Ishikawa (cell line): ENCODE data around the gene OR7D2.

Source experiments
- CEBPB ChIP-seq: IDR thresholded peaks from 2 replicates; pipeline ENCODE4 v1.6.1; 2012
- EGR1 ChIP-seq: IDR thresholded peaks from 2 replicates; pipeline ENCODE4 v1.6.1; 2012
- EP300 ChIP-seq: IDR thresholded peaks from 2 replicates; pipeline ENCODE4 v1.6.1; 2012; ENCODE audit warnings: borderline replicate concordance
- FOXM1 ChIP-seq: IDR thresholded peaks from 2 replicates; pipeline ENCODE4 v1.6.1; 2012; ENCODE audit warnings: low read depth, borderline replicate concordance
- NFIC ChIP-seq: IDR thresholded peaks from 2 replicates; pipeline ENCODE4 v1.6.1; 2012
- RAD21 ChIP-seq: IDR thresholded peaks from 2 replicates; pipeline ENCODE4 v1.6.1; 2012; ENCODE audit warnings: low read depth
- TAF1 ChIP-seq: IDR thresholded peaks from 2 replicates; pipeline ENCODE4 v1.6.1; 2012; ENCODE audit warnings: low read depth, mild to moderate bottlenecking
- TCF12 ChIP-seq: IDR thresholded peaks from 2 replicates; pipeline ENCODE4 v1.6.1; 2012; ENCODE audit warnings: low read depth
- TEAD4 ChIP-seq: IDR thresholded peaks from 2 replicates; pipeline ENCODE4 v1.6.1; 2012
- USF1 ChIP-seq: IDR thresholded peaks from 2 replicates; pipeline ENCODE4 v1.6.1; 2012
- YY1 ChIP-seq: IDR thresholded peaks from 2 replicates; pipeline ENCODE4 v1.6.1; 2012; ENCODE audit warnings: low read depth
- ZBTB7A ChIP-seq: IDR thresholded peaks from 2 replicates; pipeline ENCODE4 v1.6.1; 2012; ENCODE audit warnings: low read depth
- TF ChIP-seq, protein P1 (sequence below): IDR thresholded peaks from 2 replicates; pipeline ENCODE4 v1.6.1; 2012
- TF ChIP-seq, protein P2 (sequence below): IDR thresholded peaks from 2 replicates; pipeline ENCODE4 v1.6.1; 2012; ENCODE audit warnings: low read depth, mild to moderate bottlenecking

- no peak for TF ChIP-seq TAF1
- no peak for TF ChIP-seq YY1
- TF ChIP-seq EGR1 = no peak
- TF ChIP-seq, protein P1, sequence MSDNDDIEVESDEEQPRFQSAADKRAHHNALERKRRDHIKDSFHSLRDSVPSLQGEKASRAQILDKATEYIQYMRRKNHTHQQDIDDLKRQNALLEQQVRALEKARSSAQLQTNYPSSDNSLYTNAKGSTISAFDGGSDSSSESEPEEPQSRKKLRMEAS = no peak
- TF ChIP-seq, protein P2, sequence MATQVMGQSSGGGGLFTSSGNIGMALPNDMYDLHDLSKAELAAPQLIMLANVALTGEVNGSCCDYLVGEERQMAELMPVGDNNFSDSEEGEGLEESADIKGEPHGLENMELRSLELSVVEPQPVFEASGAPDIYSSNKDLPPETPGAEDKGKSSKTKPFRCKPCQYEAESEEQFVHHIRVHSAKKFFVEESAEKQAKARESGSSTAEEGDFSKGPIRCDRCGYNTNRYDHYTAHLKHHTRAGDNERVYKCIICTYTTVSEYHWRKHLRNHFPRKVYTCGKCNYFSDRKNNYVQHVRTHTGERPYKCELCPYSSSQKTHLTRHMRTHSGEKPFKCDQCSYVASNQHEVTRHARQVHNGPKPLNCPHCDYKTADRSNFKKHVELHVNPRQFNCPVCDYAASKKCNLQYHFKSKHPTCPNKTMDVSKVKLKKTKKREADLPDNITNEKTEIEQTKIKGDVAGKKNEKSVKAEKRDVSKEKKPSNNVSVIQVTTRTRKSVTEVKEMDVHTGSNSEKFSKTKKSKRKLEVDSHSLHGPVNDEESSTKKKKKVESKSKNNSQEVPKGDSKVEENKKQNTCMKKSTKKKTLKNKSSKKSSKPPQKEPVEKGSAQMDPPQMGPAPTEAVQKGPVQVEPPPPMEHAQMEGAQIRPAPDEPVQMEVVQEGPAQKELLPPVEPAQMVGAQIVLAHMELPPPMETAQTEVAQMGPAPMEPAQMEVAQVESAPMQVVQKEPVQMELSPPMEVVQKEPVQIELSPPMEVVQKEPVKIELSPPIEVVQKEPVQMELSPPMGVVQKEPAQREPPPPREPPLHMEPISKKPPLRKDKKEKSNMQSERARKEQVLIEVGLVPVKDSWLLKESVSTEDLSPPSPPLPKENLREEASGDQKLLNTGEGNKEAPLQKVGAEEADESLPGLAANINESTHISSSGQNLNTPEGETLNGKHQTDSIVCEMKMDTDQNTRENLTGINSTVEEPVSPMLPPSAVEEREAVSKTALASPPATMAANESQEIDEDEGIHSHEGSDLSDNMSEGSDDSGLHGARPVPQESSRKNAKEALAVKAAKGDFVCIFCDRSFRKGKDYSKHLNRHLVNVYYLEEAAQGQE = no peak
- no peak for TF ChIP-seq TEAD4
- TF ChIP-seq FOXM1 = no peak
- TF ChIP-seq EP300 = no peak
- no peak for TF ChIP-seq ZBTB7A
- TF ChIP-seq CEBPB = no peak
- no peak for TF ChIP-seq RAD21
- TF ChIP-seq NFIC = no peak
- no peak for TF ChIP-seq USF1
- TF ChIP-seq TCF12 = no peak
Observed at GRCh38 chr19:9171393-9171991, 7.3 kb upstream of the OR7D2 start.
